Frontal cortex (tissue), 4 donors: ENCODE measurements around the gene VWF. TPM values are rescaled to one million over a fixed set of nuclear protein-coding genes. Genes with fewer than 3 reads are reported as not detected.
A peak's percentile ranks its signal among the peaks of the same experiment; 100 is the strongest.
"Not testable (repeated sequence)": the region's sequence is repeated elsewhere in the genome, so short reads cannot be mapped to it uniquely, and the experiment has no call there.

Experiments used
- DNase-seq, 2 donors: peaks; one replicate each; pipeline ENCODE4 v3.0.0; 2012; ENCODE audit warnings: low spot score in 2 of 2
- FAIRE-seq: peaks from 2 replicates; lab custom pipeline; 2012; peaks lifted over from hg19 to GRCh38; lab: Jason Lieb, UNC
- total RNA-seq: library from RNA; depleted of rRNA; stranded (reverse); fragments of >200 nt; gene quantifications from one replicate; pipeline ENCODE4 v1.2.3, GENCODE V29; 2014
- donor health status: control.
- donor health status: control.
- donor health status: control.

Gene VWF
- total RNA-seq, 1 donor from 2014 or later: 8.2 TPM

DNA sequence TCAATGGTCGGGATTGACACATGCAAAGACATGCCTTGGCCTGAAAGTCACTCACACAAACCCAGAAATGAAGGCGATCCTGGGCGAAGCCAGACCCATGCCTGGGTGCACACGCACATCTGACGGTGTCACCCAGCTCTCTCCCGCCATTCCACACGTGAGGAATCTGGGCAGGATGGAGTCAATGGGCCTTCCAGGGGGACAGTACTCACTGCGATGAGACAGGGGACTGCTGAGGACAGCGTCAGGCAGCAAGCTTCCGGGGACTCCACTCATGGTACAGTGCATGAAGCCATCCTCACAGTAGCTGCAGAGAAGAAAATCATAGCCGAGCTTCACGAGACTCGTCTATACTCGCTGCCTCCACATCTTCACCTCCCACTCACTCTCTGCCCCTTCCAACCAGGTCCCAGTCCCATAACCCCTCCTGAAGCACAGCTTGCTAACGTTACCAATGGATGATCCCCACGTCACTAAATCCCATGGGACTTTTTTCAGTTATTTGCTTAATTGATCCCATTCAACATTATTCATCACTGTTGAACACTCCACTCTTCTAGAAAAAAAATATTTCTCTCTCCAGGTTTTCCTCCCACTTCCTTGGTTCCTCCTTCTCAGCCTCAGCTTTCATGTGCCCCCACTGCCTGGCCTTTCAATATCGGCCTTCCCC is 77.8 kb downstream of the VWF start:
- DNase-seq (no peak), FAIRE-seq (no peak)

DNA sequence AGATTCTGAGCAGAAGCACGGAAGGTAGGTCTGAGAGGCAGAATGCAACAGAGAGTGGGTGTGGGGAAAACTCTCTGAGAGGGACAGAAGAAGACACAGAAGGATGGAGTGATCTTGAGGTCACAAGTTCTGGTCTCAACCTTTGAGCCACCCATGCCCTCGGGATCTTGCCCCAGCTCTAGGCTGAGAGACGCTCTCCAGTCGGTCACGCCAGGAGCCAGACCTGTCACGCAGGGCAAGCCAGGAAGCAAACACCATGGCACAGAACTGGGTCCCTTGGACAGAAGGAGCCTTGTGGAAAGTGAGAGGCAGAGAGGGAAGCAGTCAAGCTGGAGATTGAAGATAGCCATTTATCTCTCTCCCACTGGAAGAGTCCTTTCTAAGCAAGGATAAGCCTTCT is 79.0 kb downstream of the VWF start:
- DNase-seq: no peak
- no peak for FAIRE-seq

DNA sequence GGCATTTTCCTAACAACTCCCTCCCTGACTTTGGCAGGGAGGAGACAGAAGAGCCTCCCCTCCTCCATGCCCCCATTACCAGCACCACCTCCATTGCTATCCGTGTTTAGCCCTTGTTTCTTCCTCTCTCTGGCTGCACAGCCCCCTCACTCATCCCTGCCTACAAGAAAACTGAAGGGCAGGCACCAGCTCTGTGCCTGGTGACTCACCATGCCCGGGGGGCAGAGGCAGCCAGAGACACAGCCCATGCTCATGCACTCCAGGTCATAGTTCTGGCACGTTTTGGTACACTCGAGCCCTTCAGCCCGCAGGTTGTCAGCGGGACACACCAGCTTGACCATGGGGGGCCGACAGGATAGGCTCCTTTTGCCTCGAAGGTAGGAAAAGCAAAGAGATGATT is 80.4 kb downstream of the VWF start:
- DNase-seq (no peak), FAIRE-seq (no peak)

DNA sequence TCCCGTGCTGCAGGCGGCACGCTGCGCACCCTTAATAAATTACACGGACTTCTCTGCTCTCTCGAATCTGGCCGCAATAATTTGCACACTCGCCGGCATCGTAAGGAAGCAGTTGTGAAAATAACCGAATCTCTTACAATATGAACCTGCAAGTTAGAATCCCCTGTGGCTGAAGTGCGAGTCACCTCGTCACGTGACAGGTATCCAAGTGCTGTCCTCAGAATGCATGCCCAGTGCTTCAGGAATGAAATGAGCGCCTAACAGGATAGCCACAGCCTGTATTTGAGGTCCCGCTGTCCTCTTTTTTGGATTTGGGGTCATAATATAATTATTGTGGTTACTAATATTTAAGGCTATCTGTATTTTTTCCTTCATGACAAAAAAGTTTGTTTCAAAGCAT is 82.0 kb downstream of the VWF start:
- FAIRE-seq: no peak
- DNase-seq: no peak

DNA sequence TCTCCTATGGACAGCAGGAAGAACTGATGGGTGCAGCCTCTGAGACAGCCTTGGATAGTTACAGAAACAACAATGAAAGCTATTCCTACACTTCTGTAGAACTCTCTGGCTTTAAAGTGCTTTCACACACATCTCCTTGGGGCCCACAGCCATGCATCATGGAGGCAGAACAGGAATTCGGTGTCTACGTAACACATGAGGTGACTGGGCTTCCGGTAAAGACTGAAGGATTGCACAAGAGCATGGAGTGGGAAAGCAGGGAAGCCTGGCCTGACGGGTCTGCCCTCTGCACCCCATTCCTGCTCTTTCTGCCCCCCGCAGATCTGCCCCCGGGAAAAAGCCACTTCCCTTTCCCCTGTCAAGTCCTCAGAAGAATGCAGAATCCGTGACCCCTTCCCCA is 82.6 kb downstream of the VWF start:
- FAIRE-seq (no peak), DNase-seq (no peak)

DNA sequence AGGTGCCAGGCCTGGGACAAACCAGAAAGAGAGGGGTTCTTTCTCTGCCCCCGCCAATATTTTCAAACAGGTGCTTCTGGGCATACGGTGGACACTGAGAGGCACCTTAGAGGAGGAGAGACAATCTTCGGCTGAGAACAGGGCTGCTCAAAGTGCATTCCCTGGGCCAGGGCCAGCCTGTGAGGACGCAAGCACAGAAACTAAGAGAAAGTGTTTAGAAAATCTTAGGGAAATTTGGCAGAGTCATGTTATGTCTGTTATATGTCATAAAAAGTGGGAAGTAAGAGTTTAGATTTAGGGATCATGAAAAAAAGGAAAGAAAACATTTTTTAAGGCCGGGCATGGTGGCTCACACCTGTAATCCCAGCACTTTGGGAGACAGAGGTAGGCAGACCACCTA is 83.7 kb downstream of the VWF start:
- FAIRE-seq: no peak
- no peak for DNase-seq

DNA sequence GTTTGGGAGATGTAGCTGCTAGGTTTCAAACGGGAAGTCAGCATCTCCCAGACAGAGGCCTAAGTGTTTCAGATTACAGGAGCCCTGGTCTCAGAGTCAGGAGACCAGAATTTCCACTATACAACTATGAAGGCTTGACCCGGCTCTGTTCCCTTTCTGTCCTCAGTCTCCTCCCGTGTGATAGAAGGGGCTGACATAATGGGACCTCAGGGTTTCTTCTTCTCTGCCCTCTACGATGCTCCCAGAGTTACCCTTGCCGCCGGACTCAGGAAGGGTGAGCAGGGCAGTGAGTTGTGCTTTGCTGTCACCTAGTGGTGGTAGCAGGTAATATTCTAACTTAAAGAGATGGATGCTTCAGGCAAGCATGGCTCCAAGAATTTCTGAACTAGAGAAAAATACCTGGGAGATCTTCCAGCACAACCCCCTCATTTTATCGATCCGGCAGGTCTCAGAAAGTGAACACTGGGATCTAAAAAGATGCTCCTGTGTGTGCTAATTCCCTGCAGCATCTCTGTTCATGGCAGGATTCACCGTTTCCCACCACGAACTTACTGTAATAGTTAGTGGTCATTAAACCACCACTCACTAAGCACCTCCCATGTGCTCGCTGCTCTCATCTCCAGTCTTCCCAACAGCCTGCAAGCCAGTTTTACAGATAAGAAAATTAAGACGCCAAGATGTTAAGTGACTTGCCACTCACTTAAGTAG is 84.4 kb downstream of the VWF start:
- peak; percentile 54 to 67 for DNase-seq
- FAIRE-seq: peak; percentile 57

DNA sequence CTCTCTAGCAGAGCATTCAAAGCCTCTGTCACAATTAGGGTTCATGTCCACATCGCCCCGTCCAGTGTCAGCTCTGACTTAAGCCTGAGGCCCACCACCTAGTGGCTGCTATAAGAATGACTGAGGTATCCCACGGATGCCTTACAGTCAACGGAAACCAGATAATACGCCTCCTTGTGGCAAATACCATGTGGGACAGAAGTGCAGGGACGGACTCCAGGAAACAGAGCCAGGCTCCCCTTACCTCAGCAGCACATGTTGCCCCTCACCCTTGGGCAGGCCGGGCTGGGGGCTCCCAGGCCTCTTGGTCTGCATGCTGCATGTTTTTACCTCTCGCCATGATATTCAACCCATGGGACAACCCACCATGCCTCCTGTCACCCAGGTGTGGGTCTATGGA is 86.3 kb downstream of the VWF start:
- DNase-seq (no peak), FAIRE-seq (no peak)

DNA sequence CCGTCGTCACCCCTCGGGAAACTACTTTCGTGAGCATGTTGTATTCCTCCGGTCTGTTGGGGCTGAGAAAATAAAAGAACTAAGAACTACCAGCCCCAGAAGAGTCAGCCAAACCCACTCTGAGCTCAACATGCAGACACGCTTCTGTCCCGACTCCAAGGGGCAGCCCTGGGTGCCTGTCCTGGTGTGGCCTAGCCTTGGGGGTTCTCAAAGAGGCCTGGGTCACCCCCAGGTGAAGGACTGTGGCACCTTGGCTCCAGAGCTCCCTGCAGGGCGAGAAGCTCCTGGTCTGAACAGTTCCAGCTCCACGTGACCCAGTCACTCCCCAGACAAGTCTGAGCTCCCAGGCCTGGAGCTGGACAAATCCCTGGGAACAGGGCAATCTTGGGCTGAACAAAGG is 87.0 kb downstream of the VWF start:
- FAIRE-seq (no peak), DNase-seq (no peak)

DNA sequence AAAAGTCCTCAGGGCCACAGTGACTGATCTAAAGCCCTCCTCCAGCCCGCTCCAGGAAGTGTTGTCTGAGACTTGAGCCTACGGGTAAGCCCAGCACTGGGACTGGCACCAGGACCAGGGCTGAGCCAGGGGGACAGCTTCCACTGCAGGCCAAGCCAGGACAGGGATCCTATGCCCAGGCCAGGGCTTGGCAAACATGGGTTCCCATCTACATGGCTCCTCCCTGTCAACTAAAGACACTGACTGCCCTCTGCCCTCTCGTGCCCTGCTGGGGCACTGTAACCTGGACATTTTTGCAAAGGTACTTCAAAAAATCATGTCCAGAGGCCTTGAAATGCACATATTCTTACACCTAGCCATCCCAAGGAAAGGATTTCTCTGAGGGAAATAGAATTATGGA is 88.0 kb downstream of the VWF start:
- no peak for FAIRE-seq
- no peak for DNase-seq

DNA sequence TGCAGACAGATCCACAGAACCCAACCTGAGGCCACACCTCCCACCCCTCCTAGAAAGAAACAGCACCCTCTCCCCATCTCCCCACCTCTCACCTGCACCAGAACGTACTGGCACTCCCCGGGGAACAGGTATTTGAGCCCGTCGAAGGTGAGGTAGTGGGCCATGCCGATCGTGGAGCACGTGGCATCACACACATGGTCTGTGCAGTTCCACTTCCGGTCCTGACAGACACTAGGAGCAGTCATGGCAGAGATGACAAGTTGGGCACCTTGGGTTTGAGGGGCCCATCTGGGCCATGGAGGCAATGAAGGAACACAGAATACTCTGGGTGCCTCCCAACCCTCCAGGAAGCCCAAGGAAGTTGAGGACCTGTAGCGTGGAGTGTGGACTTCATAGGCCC is 89.9 kb downstream of the VWF start:
- no peak for DNase-seq
- FAIRE-seq: no peak

DNA sequence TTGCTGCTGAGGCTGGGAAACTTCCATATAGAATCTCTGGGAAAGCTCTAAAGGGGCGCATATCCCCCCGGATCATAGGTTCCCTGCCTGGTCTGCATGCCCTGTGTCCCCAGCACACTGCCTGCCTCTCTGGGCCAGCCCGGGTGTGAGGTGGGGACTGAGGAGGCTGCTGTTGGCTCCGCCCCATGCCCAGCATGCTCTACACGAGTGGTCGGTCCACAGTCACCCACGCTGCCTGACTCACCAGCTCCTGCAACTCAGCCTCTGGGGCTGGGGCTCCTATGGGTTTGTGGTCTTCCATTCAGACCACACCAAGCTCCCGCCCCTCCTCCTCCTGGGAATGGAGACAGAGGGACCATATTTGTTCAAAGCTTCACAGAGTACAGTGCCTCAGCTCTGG is 90.9 kb downstream of the VWF start:
- FAIRE-seq: no peak
- no peak for DNase-seq

DNA sequence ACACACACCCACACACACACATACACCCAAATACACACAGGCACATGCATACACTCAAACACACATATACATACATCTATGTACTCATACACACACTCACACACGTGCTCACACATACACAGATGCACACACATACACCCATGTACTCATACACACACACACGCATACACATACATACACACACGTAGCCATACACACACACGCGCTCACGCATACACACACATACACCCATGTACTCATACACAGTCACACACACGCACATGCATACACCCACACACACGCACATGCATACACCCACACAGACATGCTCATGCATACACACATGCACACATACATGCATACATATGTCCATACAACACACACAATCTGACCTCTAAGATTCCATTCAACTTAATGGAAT is 91.7 kb downstream of the VWF start:
- no peak for DNase-seq
- no peak for FAIRE-seq

DNA sequence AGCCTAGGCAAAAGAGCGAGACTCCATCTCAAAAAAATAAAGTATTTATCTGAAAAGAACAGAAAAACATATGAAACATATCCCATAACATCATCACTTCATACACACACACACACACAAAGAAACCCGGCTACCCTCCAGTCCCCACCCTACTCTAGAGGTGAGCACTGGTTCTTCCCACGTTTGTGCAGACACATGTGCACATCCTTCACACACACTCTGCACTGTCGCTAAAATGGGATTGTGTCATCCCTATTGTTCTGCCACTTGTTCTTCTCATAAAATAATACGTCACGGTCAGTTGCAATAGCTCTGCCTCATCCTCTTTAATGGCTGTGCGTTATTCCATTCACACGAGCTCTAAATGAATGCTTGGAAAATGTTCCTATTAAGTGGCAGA is 93.5 kb downstream of the VWF start:
- DNase-seq: no peak
- no peak for FAIRE-seq

DNA sequence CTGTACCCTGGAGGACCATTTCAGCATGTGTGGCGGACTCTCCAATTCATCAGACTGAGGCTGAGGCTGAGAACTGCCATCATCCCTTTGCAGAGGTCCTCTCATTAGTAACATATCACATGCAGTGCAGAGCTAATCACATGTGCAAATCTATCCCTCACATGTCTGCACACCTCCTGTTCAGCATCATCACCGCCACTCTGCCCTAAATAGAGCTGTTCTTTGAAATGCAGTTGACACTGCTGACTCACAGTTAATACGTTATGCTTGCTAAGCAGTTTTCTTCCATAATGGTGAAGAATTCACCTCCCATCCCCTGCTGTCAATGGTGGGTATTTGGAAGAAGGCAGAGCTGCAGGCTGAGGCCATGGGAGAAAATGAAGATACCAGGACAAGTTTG is 94.4 kb downstream of the VWF start:
- DNase-seq (no peak), FAIRE-seq (no peak)

DNA sequence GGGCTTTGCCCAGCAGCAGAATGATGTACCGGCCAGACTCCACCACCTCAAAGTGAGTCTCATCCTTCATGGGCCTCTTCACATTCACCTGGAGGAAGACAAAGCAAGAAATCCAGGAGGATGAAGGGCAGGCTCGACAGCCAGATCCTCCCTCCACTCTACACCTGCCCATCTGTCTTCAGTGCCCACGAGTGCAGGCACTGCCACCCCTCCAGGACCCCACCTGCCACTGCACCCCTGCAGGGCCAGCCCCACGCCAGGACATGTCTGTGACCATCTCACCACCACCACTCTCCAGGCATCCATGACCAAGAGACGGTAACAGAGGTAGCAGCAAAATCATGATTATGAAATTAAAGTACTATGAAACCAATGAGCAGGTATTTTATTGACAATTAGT is 95.1 kb downstream of the VWF start:
- no peak for FAIRE-seq

DNA sequence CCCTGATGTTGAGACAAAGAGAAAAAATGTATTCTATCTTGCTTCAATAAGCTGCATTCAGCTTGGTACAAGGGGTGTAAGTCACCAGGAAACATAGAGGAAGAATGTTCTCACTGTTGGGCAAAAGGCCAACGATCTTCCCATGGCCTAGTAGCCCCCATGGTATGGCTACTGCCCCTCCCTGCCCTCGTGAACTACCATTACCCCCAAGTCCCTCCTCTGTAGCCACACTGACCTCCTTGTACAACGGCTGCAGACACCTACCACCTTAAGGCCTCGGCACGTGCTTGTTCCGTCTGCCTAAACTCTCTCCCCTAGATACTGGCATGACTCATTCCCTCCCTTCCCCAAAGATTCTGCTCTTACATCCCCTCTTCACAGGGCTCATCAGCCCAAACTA is 97.5 kb downstream of the VWF start:
- no peak for FAIRE-seq
- DNase-seq: no peak

More for the DNA sequence above, 95.1 kb downstream of the VWF start:
- DNase-seq: no peak

DNA sequence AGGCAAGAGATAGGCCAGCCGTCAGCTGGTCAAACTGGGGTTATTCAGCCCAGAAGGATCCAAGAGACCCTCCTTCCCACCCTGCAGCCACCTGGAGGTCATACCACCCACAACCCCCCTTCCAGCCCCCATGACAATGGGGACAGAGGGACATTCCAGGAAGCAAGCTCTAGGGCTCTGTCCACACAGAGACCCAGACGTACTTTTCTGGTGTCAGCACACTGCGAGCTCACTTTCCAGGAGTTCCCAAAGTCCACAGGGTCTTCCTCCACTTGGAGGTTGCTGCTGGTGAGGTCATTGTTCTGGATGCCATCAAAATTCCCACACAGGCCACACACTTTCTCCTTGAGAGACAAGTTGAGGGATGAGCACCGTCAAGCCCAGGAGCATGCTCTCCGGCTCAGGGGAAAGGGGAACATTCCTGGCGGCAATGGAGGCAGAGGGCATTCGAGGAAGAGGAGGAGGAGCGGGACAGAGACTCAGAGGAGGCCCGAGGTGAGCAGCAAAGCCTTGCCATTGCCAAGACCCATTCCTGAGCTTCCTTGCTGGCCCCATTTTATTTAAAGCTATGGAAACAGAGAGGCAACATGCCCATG is 98.7 kb downstream of the VWF start:
- not testable (repeated sequence) for FAIRE-seq

DNA sequence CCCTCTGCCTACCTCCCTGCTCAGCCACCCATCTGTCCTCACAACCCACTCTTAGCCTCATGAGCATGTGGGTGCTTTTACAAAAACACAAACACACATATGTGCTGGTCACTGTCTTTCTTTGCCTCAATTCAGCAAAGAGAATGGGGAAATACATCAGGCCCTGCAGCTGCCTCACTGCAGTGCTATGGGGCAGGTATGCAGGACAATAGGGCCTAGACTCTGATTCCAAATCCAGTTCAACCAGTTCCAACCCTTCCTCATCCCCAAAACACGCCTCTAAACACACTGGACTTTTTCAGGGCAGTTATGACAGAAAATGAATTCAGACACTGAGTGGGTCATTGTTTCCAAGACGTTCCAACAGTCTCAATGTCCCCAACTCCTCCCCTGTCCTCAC is 100.4 kb downstream of the VWF start:
- DNase-seq, FAIRE-seq: not testable (repeated sequence)

More for the DNA sequence above, 98.7 kb downstream of the VWF start:
- not testable (repeated sequence) for DNase-seq

DNA sequence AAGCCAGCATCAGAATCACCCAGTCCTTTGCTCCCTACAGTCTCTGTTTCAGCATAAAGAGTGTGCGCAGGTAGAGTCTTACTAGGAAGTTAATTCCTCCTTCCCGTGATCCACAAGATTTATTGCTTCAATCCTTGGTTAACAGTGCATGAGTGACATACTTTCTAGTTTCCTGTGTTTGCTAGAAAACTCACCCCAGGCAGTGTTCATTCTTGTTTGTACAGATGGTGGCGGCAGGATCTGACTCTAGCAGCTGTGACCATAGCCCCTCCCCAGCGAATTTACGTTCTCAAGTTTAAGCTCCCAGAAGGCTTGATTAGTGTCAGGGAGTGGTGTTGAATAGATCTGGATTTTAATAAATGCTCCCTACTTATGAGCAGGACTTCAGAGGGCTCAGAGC is 103.5 kb downstream of the VWF start:
- no peak for FAIRE-seq
- no peak for DNase-seq

DNA sequence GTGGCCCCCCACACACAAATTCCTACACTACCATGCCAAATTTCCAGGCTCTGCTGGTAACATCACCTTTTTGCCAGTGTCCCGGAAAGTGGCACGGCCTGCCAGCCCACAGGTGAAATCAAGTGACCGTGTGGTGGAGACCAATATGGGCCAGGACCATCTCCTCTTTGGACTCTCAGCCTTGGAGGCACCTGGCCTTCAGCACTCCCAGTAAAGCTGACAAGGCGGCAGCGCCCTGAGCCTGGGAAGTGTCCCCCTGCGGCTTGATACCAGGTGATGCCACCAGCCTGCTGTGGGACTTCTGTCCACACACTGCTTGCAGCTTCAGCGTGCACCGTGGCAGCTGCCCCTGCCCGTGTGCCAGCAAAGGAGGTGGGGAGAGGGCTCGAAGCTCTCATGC is 104.0 kb downstream of the VWF start:
- not testable (repeated sequence) for FAIRE-seq, DNase-seq
